ENCODE data around the gene GLCCI1.

The GLCCI1 gene

DNA sequence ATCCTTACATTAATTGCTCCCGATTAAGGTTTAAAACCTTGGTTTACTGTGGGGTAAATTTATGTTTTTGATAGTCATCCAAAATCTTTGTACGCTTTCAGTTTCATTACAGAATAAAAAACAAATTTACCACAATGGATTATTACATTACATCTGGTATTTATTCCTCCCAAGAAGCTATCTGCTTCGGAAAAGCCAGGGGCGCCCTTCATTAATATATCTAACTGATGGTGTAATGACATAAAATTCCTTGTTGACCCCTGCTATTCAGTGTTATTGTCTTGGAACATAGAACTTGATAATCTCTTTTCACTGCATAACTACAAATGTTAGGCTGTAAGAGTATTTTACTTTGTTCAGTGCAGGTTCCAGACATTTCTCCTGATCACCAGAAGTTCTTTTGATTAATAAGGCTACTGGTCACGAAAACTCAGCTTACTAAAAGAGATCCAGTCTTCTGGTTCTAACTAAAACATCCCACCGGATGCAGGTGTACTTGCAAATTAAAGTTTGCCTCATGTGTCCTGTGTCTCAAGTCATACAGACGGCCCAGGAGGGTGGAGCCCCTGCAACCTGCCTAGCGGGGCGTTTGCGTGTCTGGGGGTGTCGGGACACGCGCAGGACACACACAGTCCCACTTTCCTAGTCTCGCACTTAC, 581 bp upstream of the GLCCI1 start:
- Histone ChIP-seq H2AFZ (ENCODE audit: low read depth, low read length, severe bottlenecking) (peak overlapping the region; percentile 68), H3K79me2 (ENCODE audit: insufficient read depth, low read length) (no peaks in the 10 kb centered on the region)
- TF ChIP-seq EZH2phosphoT487 (conservative IDR thresholded peaks at IDR 0.05; ENCODE audit: low read length) = no peak
- TF ChIP-seq, protein P1, sequence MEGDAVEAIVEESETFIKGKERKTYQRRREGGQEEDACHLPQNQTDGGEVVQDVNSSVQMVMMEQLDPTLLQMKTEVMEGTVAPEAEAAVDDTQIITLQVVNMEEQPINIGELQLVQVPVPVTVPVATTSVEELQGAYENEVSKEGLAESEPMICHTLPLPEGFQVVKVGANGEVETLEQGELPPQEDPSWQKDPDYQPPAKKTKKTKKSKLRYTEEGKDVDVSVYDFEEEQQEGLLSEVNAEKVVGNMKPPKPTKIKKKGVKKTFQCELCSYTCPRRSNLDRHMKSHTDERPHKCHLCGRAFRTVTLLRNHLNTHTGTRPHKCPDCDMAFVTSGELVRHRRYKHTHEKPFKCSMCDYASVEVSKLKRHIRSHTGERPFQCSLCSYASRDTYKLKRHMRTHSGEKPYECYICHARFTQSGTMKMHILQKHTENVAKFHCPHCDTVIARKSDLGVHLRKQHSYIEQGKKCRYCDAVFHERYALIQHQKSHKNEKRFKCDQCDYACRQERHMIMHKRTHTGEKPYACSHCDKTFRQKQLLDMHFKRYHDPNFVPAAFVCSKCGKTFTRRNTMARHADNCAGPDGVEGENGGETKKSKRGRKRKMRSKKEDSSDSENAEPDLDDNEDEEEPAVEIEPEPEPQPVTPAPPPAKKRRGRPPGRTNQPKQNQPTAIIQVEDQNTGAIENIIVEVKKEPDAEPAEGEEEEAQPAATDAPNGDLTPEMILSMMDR (IDR thresholded peaks at IDR 0.05; ENCODE audit: insufficient read depth, low read length, poor library complexity, severe bottlenecking) = no peak

DNA sequence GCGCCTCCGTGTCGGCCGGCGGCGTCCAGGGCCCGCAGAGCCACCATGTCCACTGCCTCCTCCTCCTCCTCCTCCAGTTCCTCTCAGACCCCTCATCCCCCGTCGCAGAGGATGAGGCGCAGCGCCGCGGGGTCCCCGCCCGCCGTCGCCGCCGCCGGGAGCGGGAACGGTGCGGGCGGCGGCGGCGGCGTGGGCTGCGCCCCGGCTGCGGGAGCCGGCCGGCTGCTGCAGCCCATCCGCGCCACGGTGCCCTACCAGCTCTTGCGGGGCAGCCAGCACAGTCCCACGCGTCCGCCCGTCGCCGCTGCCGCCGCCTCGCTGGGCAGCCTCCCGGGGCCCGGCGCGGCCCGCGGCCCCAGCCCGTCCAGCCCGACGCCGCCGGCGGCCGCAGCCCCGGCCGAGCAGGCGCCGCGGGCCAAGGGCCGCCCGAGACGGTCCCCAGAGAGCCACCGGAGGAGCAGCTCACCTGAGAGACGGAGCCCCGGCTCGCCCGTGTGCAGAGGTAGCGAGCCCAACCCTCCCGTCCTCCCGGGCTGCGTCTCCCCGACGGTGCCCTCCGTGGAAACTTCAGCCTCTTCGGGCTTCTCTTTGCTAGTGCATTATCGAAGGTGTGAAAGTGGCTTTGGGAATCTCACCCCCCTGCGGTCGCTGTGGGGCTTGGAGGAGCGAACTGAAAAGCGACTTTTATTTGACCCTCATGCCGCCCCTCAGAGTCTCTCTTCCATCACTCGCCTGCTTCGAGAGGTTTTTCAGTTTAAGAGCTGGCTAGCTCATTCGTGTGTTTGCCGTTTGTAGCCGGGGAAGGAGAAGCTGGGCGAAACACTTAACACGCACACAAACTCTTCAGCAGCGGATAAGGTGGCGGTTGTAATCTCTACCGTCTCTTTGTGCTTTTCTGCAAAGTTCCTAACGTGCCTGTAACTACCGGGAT, 975 bp downstream of the GLCCI1 start:
- Histone ChIP-seq H3F3A (ENCODE audit: insufficient read depth) (peaks cover 12% of the 10 kb centered on the region), H4K20me1 (ENCODE audit: low read depth, low read length) (0 out of 2 replicates have a peak, but pooled peaks cover 7% of the 10 kb centered on the region), H3K9me3 (ENCODE audit: insufficient read depth, low read length) (no peaks in the 10 kb centered on the region), H2AFZ (ENCODE audit: low read depth, low read length, severe bottlenecking) (peak overlapping the region; percentile 85), H3K9me2 (replicated peaks; ENCODE audit: insufficient read depth, low read length) (no peaks in the 10 kb centered on the region), H3K27me3 (ENCODE audit: low read length) (no peaks in the 10 kb centered on the region), H3K79me2 (ENCODE audit: insufficient read depth, low read length) (no peaks in the 10 kb centered on the region; the same call in 1 of the 2 replicates), H3K9ac (ENCODE audit: low read length) (peak overlapping the region; percentile 78), H3K27ac (ENCODE audit: low read depth, low read length) (peak overlapping the region; percentile 77), H3K4me2 (ENCODE audit: low read depth, low read length, poor library complexity, severe bottlenecking) (peak overlapping the region; percentile 86), H3K4me3 (ENCODE audit: insufficient read depth, low read length, poor library complexity, severe bottlenecking) (peak overlapping the region; percentile 71), H3K36me3 (ENCODE audit: low read length) (no peaks in the 10 kb centered on the region)
- TF ChIP-seq, protein P1 (IDR thresholded peaks at IDR 0.05; ENCODE audit: insufficient read depth, low read length, poor library complexity, severe bottlenecking) = no peak
- no peak for TF ChIP-seq EZH2phosphoT487 (conservative IDR thresholded peaks at IDR 0.05; ENCODE audit: low read length)

More for the DNA sequence above, 581 bp upstream of the GLCCI1 start:
- Histone ChIP-seq H3K9me2 (replicated peaks; ENCODE audit: insufficient read depth, low read length) (no peaks in the 10 kb centered on the region), H3F3A (ENCODE audit: insufficient read depth) (peaks cover 12% of the 10 kb centered on the region), H3K4me2 (ENCODE audit: low read depth, low read length, poor library complexity, severe bottlenecking) (peak overlapping the region; percentile 86), H3K27me3 (ENCODE audit: low read length) (no peaks in the 10 kb centered on the region), H3K36me3 (ENCODE audit: low read length) (no peaks in the 10 kb centered on the region), H3K4me3 (ENCODE audit: insufficient read depth, low read length, poor library complexity, severe bottlenecking) (peak overlapping the region; percentile 71), H3K27ac (ENCODE audit: low read depth, low read length) (peak overlapping the region; percentile 43), H3K9me3 (ENCODE audit: insufficient read depth, low read length) (no peaks in the 10 kb centered on the region), H4K20me1 (ENCODE audit: low read depth, low read length) (no peaks in the 10 kb centered on the region), H3K9ac (ENCODE audit: low read length) (peak overlapping the region; percentile 78)

DNA sequence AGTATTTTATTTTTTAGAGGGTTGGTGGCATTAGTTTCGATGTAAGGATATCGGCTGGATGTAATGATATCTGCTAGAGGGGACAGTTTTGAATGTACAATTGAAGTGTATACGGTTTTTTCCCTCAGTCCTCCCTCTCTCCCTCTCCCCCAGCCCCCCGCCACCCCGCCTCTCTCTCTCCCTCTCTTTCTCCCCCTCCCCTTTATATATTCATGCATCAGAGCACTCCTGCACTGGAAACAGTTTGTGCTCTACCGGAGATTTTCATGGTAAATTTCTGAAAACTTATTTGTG, 1.6 kb downstream of the GLCCI1 start:
- H3K79me2 ChIP-seq (ENCODE audit: insufficient read depth, low read length) = no peaks in the 10 kb centered on the region; the same call in 1 of the 2 replicates
- peak overlapping the region; percentile 86 for H3K4me2 ChIP-seq (ENCODE audit: low read depth, low read length, poor library complexity, severe bottlenecking)
- H4K20me1 ChIP-seq (ENCODE audit: low read depth, low read length) = peaks cover 7% of the 10 kb centered on the region; the same call in 1 of the 2 replicates
- peak overlapping the region; percentile 39; the same call in 1 of the 2 replicates for H3K27ac ChIP-seq (ENCODE audit: low read depth, low read length)
- no peaks in the 10 kb centered on the region for H3K36me3 ChIP-seq (ENCODE audit: low read length)
- no peaks in the 10 kb centered on the region for H3K9me3 ChIP-seq (ENCODE audit: insufficient read depth, low read length)
- peaks cover 12% of the 10 kb centered on the region for H3F3A ChIP-seq (ENCODE audit: insufficient read depth)
- H2AFZ ChIP-seq (ENCODE audit: low read depth, low read length, severe bottlenecking) = peak overlapping the region; percentile 76
- peak overlapping the region; percentile 71 for H3K4me3 ChIP-seq (ENCODE audit: insufficient read depth, low read length, poor library complexity, severe bottlenecking)
- no peaks in the 10 kb centered on the region for H3K27me3 ChIP-seq (ENCODE audit: low read length)
- TF ChIP-seq, protein P1 (IDR thresholded peaks at IDR 0.05; ENCODE audit: insufficient read depth, low read length, poor library complexity, severe bottlenecking) = no peak
- TF ChIP-seq EZH2phosphoT487 (conservative IDR thresholded peaks at IDR 0.05; ENCODE audit: low read length) = no peak
- H3K9ac ChIP-seq (ENCODE audit: low read length) = peak overlapping the region; percentile 54
- H3K9me2 ChIP-seq (replicated peaks; ENCODE audit: insufficient read depth, low read length) = no peaks in the 10 kb centered on the region
